HG03432 (cell line): ENCODE data around the gene DGKA.

Experiments used
- ATAC-seq: cut with Tn5 transposase; IDR thresholded peaks from one replicate; pipeline ENCODE4 v1.9.1; 2021; ENCODE audit warnings: mild to moderate bottlenecking, moderate library complexity; ENCODE audit not compliant: unreplicated experiment

Gene DGKA

GRCh38 chr12:55931317-55931779 lies 386 bp downstream of the DGKA start:
- ATAC-seq: no peak

GRCh38 chr12:55931780-55932550 lies 1.0 kb downstream of the DGKA start:
- no peak for ATAC-seq

GRCh38 chr12:55932551-55932910 lies 1.6 kb downstream of the DGKA start:
- no peak for ATAC-seq

- no peak for ATAC-seq
Observed at GRCh38 chr12:55933169-55933798, 2.3 kb downstream of the DGKA start.

GRCh38 chr12:55933799-55934742 lies 3.1 kb downstream of the DGKA start:
- ATAC-seq: no peak

- no peak for ATAC-seq
Observed at GRCh38 chr12:55934773-55935172, 3.8 kb downstream of the DGKA start.

- ATAC-seq: no peak
Observed at GRCh38 chr12:55935738-55936151, 4.8 kb downstream of the DGKA start.

GRCh38 chr12:55937981-55938380 lies 7.0 kb downstream of the DGKA start:
- ATAC-seq: no peak

- ATAC-seq: no peak
Observed at GRCh38 chr12:55938826-55939501, 8.0 kb downstream of the DGKA start.

GRCh38 chr12:55940065-55940732 lies 9.2 kb downstream of the DGKA start:
- ATAC-seq: peak; percentile 97

- no peak for ATAC-seq
Observed at GRCh38 chr12:55942055-55942454, 11.1 kb downstream of the DGKA start.

- ATAC-seq: no peak
Observed at GRCh38 chr12:55942577-55943136, 11.7 kb downstream of the DGKA start.

- peak; percentile 36 for ATAC-seq
Observed at GRCh38 chr12:55946553-55946952, 15.6 kb downstream of the DGKA start.

GRCh38 chr12:55955344-55955743 lies 24.4 kb downstream of the DGKA start:
- ATAC-seq: no peak

- ATAC-seq: no peak
Observed at GRCh38 chr12:55955800-55956508, 25.0 kb downstream of the DGKA start.

- no peak for ATAC-seq
Observed at GRCh38 chr12:55957106-55957859, 26.3 kb downstream of the DGKA start.

- ATAC-seq: no peak
Observed at GRCh38 chr12:55963760-55964159, 32.8 kb downstream of the DGKA start.

GRCh38 chr12:55965240-55965639 lies 34.3 kb downstream of the DGKA start:
- ATAC-seq: no peak
